Endodermal cell (in vitro differentiated cells): ENCODE data around the gene TBC1D21. TPM values are rescaled to one million over a fixed set of nuclear protein-coding genes. Genes with fewer than 3 reads are reported as not detected.

Source experiments
- DNase-seq: peaks from one replicate; pipeline ENCODE4 v3.0.0-alpha.2; 2017
- H3K27ac ChIP-seq: 2 replicates; pipeline ENCODE4 v1.5.1; 2013; ENCODE audit warnings: mild to moderate bottlenecking, low read depth, low read length, moderate library complexity
- H3K27me3 ChIP-seq: 2 replicates; pipeline ENCODE4 v1.6.1; 2013; ENCODE audit warnings: mild to moderate bottlenecking, low read length, moderate library complexity; ENCODE audit not compliant: insufficient read depth, control insufficient read depth, poor library complexity, severe bottlenecking
- H3K36me3 ChIP-seq: 2 replicates; pipeline ENCODE4 v1.7.0; 2013; ENCODE audit warnings: mild to moderate bottlenecking, low read length, moderate library complexity; ENCODE audit not compliant: control insufficient read depth, insufficient read depth
- H3K4me1 ChIP-seq: one replicate; pipeline ENCODE4 v1.7.0; 2013; ENCODE audit warnings: low read length; ENCODE audit not compliant: control insufficient read depth, insufficient read depth
- H3K4me3 ChIP-seq: 2 replicates; pipeline ENCODE4 v1.5.1; 2013; ENCODE audit warnings: mild to moderate bottlenecking, low read length, moderate library complexity
- H3K9ac ChIP-seq: 2 replicates; pipeline ENCODE4 v1.6.1; 2013; ENCODE audit warnings: mild to moderate bottlenecking, low read length, moderate library complexity; ENCODE audit not compliant: poor library complexity, severe bottlenecking; ENCODE audit errors: extremely low read depth
- H3K9me3 ChIP-seq: 2 replicates; pipeline ENCODE4 v1.6.1; 2013; ENCODE audit warnings: mild to moderate bottlenecking, low read length, moderate library complexity; ENCODE audit not compliant: control insufficient read depth
- H3K27ac Mint-ChIP-seq: 2 replicates; pipeline ENCODE4 v1.8.0; 2020; ENCODE audit warnings: mixed read lengths
- H3K27me3 Mint-ChIP-seq: 2 replicates; pipeline ENCODE4 v1.8.0; 2021; ENCODE audit warnings: mild to moderate bottlenecking, mixed read lengths; ENCODE audit not compliant: insufficient read depth
- H3K36me3 Mint-ChIP-seq: 2 replicates; pipeline ENCODE4 v1.8.0; 2020; ENCODE audit warnings: low read depth, mixed read lengths
- H3K4me1 Mint-ChIP-seq: 2 replicates; pipeline ENCODE4 v1.8.0; 2020; ENCODE audit warnings: mixed read lengths
- H3K4me3 Mint-ChIP-seq: 2 replicates; pipeline ENCODE4 v1.8.0; 2020; ENCODE audit warnings: mild to moderate bottlenecking, moderate library complexity, mixed read lengths
- H3K9me3 Mint-ChIP-seq: 2 replicates; pipeline ENCODE4 v1.8.0; 2020; ENCODE audit warnings: mild to moderate bottlenecking, mixed read lengths
- CTCF ChIP-seq: fragments of 200-600 bp; sonication (generic); conservative IDR thresholded peaks from 2 replicates; pipeline ENCODE4 v1.5.0; 2021; ENCODE audit warnings: antibody characterized with exemption, mild to moderate bottlenecking
- WGBS, 2 experiments: methylation state at CpG; one replicate each; pipeline versions ENCODE4 v1.1.5 to v1.1.7; 2013; ENCODE audit warnings: missing lambda C conversion rate in 2 of 2, mixed read lengths in 1 of 2; ENCODE audit not compliant: insufficient coverage in 1 of 2, insufficient read length in 1 of 2; 5-methylcytosine and 5-hydroxymethylcytosine counted together
- total RNA-seq, 2 donors: library from RNA; stranded (reverse); fragmentation: NEBNext Ultra II Directional in 1 of 2; extraction: Animal tissue kit (Norgen Biotek cat#: 25700) in 1 of 2; gene quantifications; 2 replicates in 1 of 2; 3 replicates in 1 of 2; pipeline ENCODE4 v1.2.1, GENCODE V29; 2021

The TBC1D21 gene
- total RNA-seq, 2 donors from 2014 or later, result not detected

GRCh38 chr15:73928241-73928579, 54.8 kb downstream of the TBC1D21 start:
- Mint-ChIP-seq H3K9me3 (no peaks in the 10 kb centered on the region), H3K27ac (no peak overlapping the region)
- peaks cover 18% of the 10 kb centered on the region for H3K4me1 ChIP-seq

GRCh38 chr15:73928971-73929627, 55.7 kb downstream of the TBC1D21 start:
- Histone ChIP-seq H3K9ac (no peak overlapping the region), H3K4me3 (no peak overlapping the region), H3K27me3 (no peaks in the 10 kb centered on the region), H3K9me3 (no peaks in the 10 kb centered on the region), H3K4me1 (peaks cover 12% of the 10 kb centered on the region), H3K36me3 (no peaks in the 10 kb centered on the region), H3K27ac (no peak overlapping the region)
- Mint-ChIP-seq H3K27me3 (peaks cover 15% of the 10 kb centered on the region), H3K36me3 (no peaks in the 10 kb centered on the region), H3K4me3 (peak overlapping the region; percentile 34), H3K4me1 (peaks cover 30% of the 10 kb centered on the region), H3K27ac (no peak overlapping the region), H3K9me3 (no peaks in the 10 kb centered on the region)
- WGBS, 2 experiments, result 76 to 79% methylated on average over 5 of the region's 5 CpGs
- TF ChIP-seq CTCF, result no peak
- DNase-seq, result no peak

More at GRCh38 chr15:73928241-73928579, 54.8 kb downstream of the TBC1D21 start:
- Histone ChIP-seq H3K9me3 (no peaks in the 10 kb centered on the region), H3K36me3 (no peaks in the 10 kb centered on the region), H3K27me3 (no peaks in the 10 kb centered on the region), H3K4me3 (peak overlapping the region; percentile 77), H3K27ac (no peak overlapping the region), H3K9ac (no peak overlapping the region)
- H3K4me3 Mint-ChIP-seq, result peak overlapping the region; percentile 55
- H3K36me3 Mint-ChIP-seq, result no peaks in the 10 kb centered on the region
- peaks cover 39% of the 10 kb centered on the region for H3K4me1 Mint-ChIP-seq
- no peak for TF ChIP-seq CTCF
- peaks cover 15% of the 10 kb centered on the region for H3K27me3 Mint-ChIP-seq
- WGBS, 2 experiments, result 83 to 90% methylated on average over 1 to 3 of the region's 3 CpGs
- no peak for DNase-seq

- no peak overlapping the region for H3K9ac ChIP-seq
- Mint-ChIP-seq H3K9me3 (no peaks in the 10 kb centered on the region), H3K4me1 (peaks cover 24% of the 10 kb centered on the region), H3K4me3 (no peak overlapping the region), H3K27ac (no peak overlapping the region), H3K36me3 (no peaks in the 10 kb centered on the region), H3K27me3 (peaks cover 15% of the 10 kb centered on the region)
- no peak for TF ChIP-seq CTCF
- H3K27ac ChIP-seq, result no peak overlapping the region
- no peaks in the 10 kb centered on the region for H3K36me3 ChIP-seq
- WGBS, 2 experiments, result 86 to 96% methylated on average over 5 to 8 of the region's 8 CpGs
- H3K4me3 ChIP-seq, result no peak overlapping the region
- no peaks in the 10 kb centered on the region for H3K9me3 ChIP-seq
- H3K4me1 ChIP-seq, result peaks cover 5% of the 10 kb centered on the region
- no peak for DNase-seq
- no peaks in the 10 kb centered on the region for H3K27me3 ChIP-seq
These were observed 57.0 kb downstream of the TBC1D21 start for GRCh38 chr15:73930371-73930770.
